Prostate gland (tissue), 2 donors: ENCODE results near the gene ANKRD40CL. TPM values are rescaled to one million over a fixed set of nuclear protein-coding genes. Genes with fewer than 3 reads are reported as not detected.
A peak's percentile ranks its signal among the peaks of the same experiment; 100 is the strongest.

ENCODE experiments used
- DNase-seq: peaks from one replicate; pipeline ENCODE4 v3.0.0-alpha.2; 2019; ENCODE audit warnings: low spot score
- H3K27ac ChIP-seq, 2 donors: fragments of 200-600 bp; sonication (generic); 2 replicates each; pipeline ENCODE4 v1.5.1; 2017 to 2019
- H3K27me3 ChIP-seq: fragments of 200-600 bp; sonication (generic); replicated peaks from 2 replicates; pipeline ENCODE4 v1.5.1; 2019; ENCODE audit not compliant: insufficient read depth
- H3K36me3 ChIP-seq, 2 donors: fragments of 200-600 bp; sonication (generic); 1 replicate in 1 of 2; 2 replicates in 1 of 2; pipeline versions ENCODE4 v1.5.1 to v1.8.1; 2017 to 2019
- H3K4me1 ChIP-seq: fragments of 200-600 bp; sonication (generic); replicated peaks from 2 replicates; pipeline ENCODE4 v1.5.1; 2019
- H3K4me3 ChIP-seq, 2 donors: fragments of 200-600 bp; sonication (generic); 2 replicates each; pipeline ENCODE4 v1.5.1; 2017 to 2019
- H3K9me3 ChIP-seq: fragments of 200-600 bp; sonication (generic); 2 replicates; pipeline ENCODE4 v1.5.1; 2017
- CTCF ChIP-seq, 4 experiments: fragments of 200-600 bp in 2 of 4; fragments of 450-650 bp in 2 of 4; sonication (generic) in 2 of 4; IDR thresholded peaks; 1 replicate in 3 of 4; 2 replicates in 1 of 4; pipeline ENCODE4 v1.5.1; 2016 to 2019; ENCODE audit warnings: antibody characterized with exemption in 4 of 4, mild to moderate bottlenecking in 2 of 4, moderate library complexity in 2 of 4
- POLR2A ChIP-seq: fragments of 450-650 bp; IDR thresholded peaks from one replicate; pipeline ENCODE4 v1.6.1; 2016; ENCODE audit warnings: antibody characterized with exemption, mild to moderate bottlenecking
- POLR2AphosphoS5 ChIP-seq: sonication (generic); formaldehyde crosslinking; IDR thresholded peaks from one replicate; pipeline ENCODE4 v1.6.1; 2017; ENCODE audit warnings: antibody characterized with exemption
- WGBS: methylation state at CpG from one replicate; pipeline ENCODE4 v1.1.5; 2018; 5-methylcytosine and 5-hydroxymethylcytosine counted together
- intact Hi-C: fragments of 100-400 bp; cut with DNase I; formaldehyde crosslinking; loops from one replicate; pipeline ENCODE4 v1.14.2; 2022
- microRNA-seq: library from miRNA; unstranded; fragments of <30 nt; microRNA quantifications from one replicate; pipeline ENCODE4, GENCODE V29; 2016
- small RNA-seq, 2 donors: library from RNA; depleted of rRNA; stranded (forward); fragments of <200 nt; gene quantifications; one replicate each; pipeline ENCODE3, GENCODE V24; 2016
- total RNA-seq, 2 donors: library from RNA; depleted of rRNA; stranded (reverse); fragments of >200 nt; gene quantifications; one replicate each; pipeline ENCODE4 v1.1.0, GENCODE V29; 2016

The ANKRD40CL gene
- total RNA-seq, 2 donors from 2014 or later: not detected

GRCh38 chr17:50719924-50720794 lies 47.2 kb downstream of the ANKRD40CL start:
- Histone ChIP-seq H3K27me3 (no peaks in the 10 kb centered on the region), H3K4me1 (no peaks in the 10 kb centered on the region), H3K4me3 (peak overlapping the region; percentile 82 to 93), H3K27ac (peak overlapping the region; percentile 98 to 99), H3K36me3 (no peaks in the 10 kb centered on the region), H3K9me3 (no peaks in the 10 kb centered on the region)
- intact Hi-C loops: no loop called here
- TF ChIP-seq POLR2AphosphoS5: no peak
- no peak for TF ChIP-seq CTCF (IDR thresholded peaks at IDR 0.05)
- no peak for TF ChIP-seq POLR2A
- under 1% methylated on average over 24 of the region's 25 CpGs for WGBS
- DNase-seq: no peak

GRCh38 chr17:50719144-50719923 lies 48.0 kb downstream of the ANKRD40CL start, which contains the start of gene LUC7L3:
TSS of gene LUC7L3 (plus strand) at chr17:50719603. CDS start at chr17:50719733, 130 bp downstream.
- intact Hi-C loops: no loop called here
- no peaks in the 10 kb centered on the region for H3K9me3 ChIP-seq
- no peaks in the 10 kb centered on the region for H3K4me1 ChIP-seq

GRCh38 chr17:50715471-50715870 lies 51.8 kb downstream of the ANKRD40CL start:
- no peak overlapping the region for H3K27ac ChIP-seq
- no peaks in the 10 kb centered on the region for H3K27me3 ChIP-seq
- H3K4me3 ChIP-seq: no peak overlapping the region
- H3K9me3 ChIP-seq: no peaks in the 10 kb centered on the region
- no peaks in the 10 kb centered on the region for H3K4me1 ChIP-seq
- WGBS: 100% methylated on average over 3 of the region's 3 CpGs
- intact Hi-C loops: no loop called here
- TF ChIP-seq POLR2A: no peak
- TF ChIP-seq POLR2AphosphoS5: no peak
- TF ChIP-seq CTCF (IDR thresholded peaks at IDR 0.05): no peak
- DNase-seq: no peak
- H3K36me3 ChIP-seq: no peaks in the 10 kb centered on the region

More at GRCh38 chr17:50719144-50719923, 48.0 kb downstream of the ANKRD40CL start, which contains the start of gene LUC7L3:
- Histone ChIP-seq H3K36me3 (no peaks in the 10 kb centered on the region), H3K27ac (peak within 1 kb of the TSS; percentile 98 to 99), H3K27me3 (no peaks in the 10 kb centered on the region), H3K4me3 (peak within 1 kb of the TSS; percentile 82 to 93)
- peak; percentile 89 for DNase-seq
- TF ChIP-seq CTCF (IDR thresholded peaks at IDR 0.05) (peak in 1 of 4 experiments; percentile 17), POLR2A (peak; percentile 76), POLR2AphosphoS5 (peak; percentile 86)
- 3% methylated on average over 73 of the region's 76 CpGs for WGBS

- Histone ChIP-seq H3K27ac (no peak overlapping the region), H3K36me3 (no peaks in the 10 kb centered on the region), H3K9me3 (no peaks in the 10 kb centered on the region), H3K27me3 (no peaks in the 10 kb centered on the region), H3K4me3 (no peak overlapping the region), H3K4me1 (peaks cover 10% of the 10 kb centered on the region)
- intact Hi-C loops: no loop called here
- TF ChIP-seq CTCF (IDR thresholded peaks at IDR 0.05) (no peak), POLR2A (no peak), POLR2AphosphoS5 (no peak)
- DNase-seq: no peak
- 91% methylated on average over 9 of the region's 9 CpGs for WGBS
Observed at GRCh38 chr17:50712641-50713040, 54.7 kb downstream of the ANKRD40CL start.

Small RNA genes within 50 kb of the gene (microRNA-seq; reads per million reads assigned to microRNA genes)
- not detected for gene MIR8059

Small RNA genes within 50 kb of the gene (small RNA-seq; reads per million reads assigned to genes)
- gene AC005921.1 (0 reads per million in 2 donors), gene MIR8059 (0 reads per million in 2 donors)

Other genes starting within 250 kb of the ANKRD40CL start
- 100 to 1,000 TPM in 1 of 2 donors, 10 to 100 TPM in 1; 60.8 to 108 TPM for gene EPN3, start 234.8 kb downstream of the ANKRD40CL start, total RNA-seq
- 100 to 1,000 TPM; 188 to 208 TPM for gene SPATA20, start 220.3 kb downstream of the ANKRD40CL start, total RNA-seq
- gene CACNA1G, start 206.8 kb downstream of the ANKRD40CL start, total RNA-seq: 1 to 10 TPM; 3.4 to 6.6 TPM
- 10 to 100 TPM; 65.9 to 66.1 TPM for gene ABCC3, start 132.6 kb downstream of the ANKRD40CL start, total RNA-seq
- gene ANKRD40, start 59.6 kb downstream of the ANKRD40CL start, total RNA-seq: 10 to 100 TPM; 31.2 to 36.0 TPM
- 100 to 1,000 TPM in 1 of 2 donors, 10 to 100 TPM in 1; 45.4 to 234 TPM for gene LUC7L3, start 47.9 kb downstream of the ANKRD40CL start, total RNA-seq
- 1 to 10 TPM in 1 of 2 donors, under 1 TPM in 1; 0.18 to 2.4 TPM for gene WFIKKN2, start 68.1 kb upstream of the ANKRD40CL start, total RNA-seq
- gene TOB1, start 98.8 kb upstream of the ANKRD40CL start, total RNA-seq: 10 to 100 TPM; 37.1 to 64.7 TPM